Measurements from ENCODE around the gene GRAMD1B. TPM values are rescaled to one million over a fixed set of nuclear protein-coding genes. Genes with fewer than 3 reads are reported as not detected.
"Not testable (repeated sequence)": the region's sequence is repeated elsewhere in the genome, so short reads cannot be mapped to it uniquely, and the experiment has no call there.

The GRAMD1B gene
- polyA plus RNA-seq, 3 donors: 3.2 to 13.9 (median 3.3) TPM

GRCh38 chr11:123511037-123511870, 81.2 kb downstream of the GRAMD1B start:
- no peak overlapping the region for H2AFZ ChIP-seq (ENCODE audit: insufficient read depth, low read depth, low read length, poor library complexity, severe bottlenecking)
- no peak overlapping the region for H3K4me2 ChIP-seq (replicated peaks; ENCODE audit: extremely low read depth, low read length, poor library complexity, severe bottlenecking)
- DNase-seq: peak; percentile 64 to 79 (median 73)
- H3K4me1 ChIP-seq (ENCODE audit: control insufficient read depth in 1 of 2, insufficient read depth in 2 of 2, low read length in 2 of 2): no peaks in the 10 kb centered on the region
- peaks cover 19 to 30% of the 10 kb centered on the region in 2 donors for H3K36me3 Mint-ChIP-seq
- peaks cover 38% of the 10 kb centered on the region for H4K20me1 ChIP-seq (ENCODE audit: insufficient read depth, low read length)
- H3K27me3 ChIP-seq (ENCODE audit: control insufficient read depth in 2 of 2, insufficient read depth in 2 of 2, low read length in 2 of 2): no peaks in the 10 kb centered on the region
- peak overlapping the region in 1 of 7 donors; percentile 65 for H3K27ac Mint-ChIP-seq
- H3K27ac ChIP-seq (ENCODE audit: low read depth in 1 of 2, low read length in 2 of 2): no peak overlapping the region
- H3K4me3 Mint-ChIP-seq: no peak overlapping the region
- peaks cover 6 to 14% of the 10 kb centered on the region in 2 donors for H3K36me3 ChIP-seq (replicated peaks in 1 of 2; ENCODE audit: control insufficient read depth in 1 of 2, insufficient read depth in 2 of 2, low read length in 2 of 2)
- H3K27me3 Mint-ChIP-seq (ENCODE audit: low read depth in 3 of 3): peaks cover 0 to 1% (median 0%) of the 10 kb centered on the region in 3 donors
- no peaks in the 10 kb centered on the region for H3K9me3 Mint-ChIP-seq
- peaks cover 59% of the 10 kb centered on the region for H3K79me2 ChIP-seq (ENCODE audit: insufficient read depth, low read length)
- intact Hi-C loops (cut with micrococcal nuclease): loop anchor here in 1 of 2 donors (5.0 kb wide), 1 partner anchor 41 kb away; no protein-coding TSS in a partner anchor
- no peaks in the 10 kb centered on the region for H3K9me3 ChIP-seq (replicated peaks in 1 of 2; ENCODE audit: control insufficient read depth in 1 of 2, insufficient read depth in 1 of 2, low read length in 2 of 2)
- H3K9ac ChIP-seq (ENCODE audit: insufficient read depth, low read length, poor library complexity, severe bottlenecking): no peak overlapping the region
- peaks cover 4% of the 10 kb centered on the region for H3K4me1 Mint-ChIP-seq
- WGBS (ENCODE audit: insufficient coverage): 11% methylated on average over 11 of the region's 14 CpGs
- H3K4me3 ChIP-seq (replicated peaks in 1 of 3; ENCODE audit: low read depth in 2 of 3, low read length in 3 of 3): no peak overlapping the region
- peak; percentile 93 for TF ChIP-seq CTCF (IDR thresholded peaks at IDR 0.05)

- Histone ChIP-seq H3K36me3 (replicated peaks in 1 of 2; ENCODE audit: control insufficient read depth in 1 of 2, insufficient read depth in 2 of 2, low read length in 2 of 2) (peaks cover 6 to 14% of the 10 kb centered on the region in 2 donors), H4K20me1 (ENCODE audit: insufficient read depth, low read length) (peaks cover 43% of the 10 kb centered on the region), H3K79me2 (ENCODE audit: insufficient read depth, low read length) (peaks cover 56% of the 10 kb centered on the region)
- H3K4me2 ChIP-seq (replicated peaks; ENCODE audit: extremely low read depth, low read length, poor library complexity, severe bottlenecking); H3K4me1 ChIP-seq (ENCODE audit: control insufficient read depth in 1 of 2, insufficient read depth in 2 of 2, low read length in 2 of 2); H3K9ac ChIP-seq (ENCODE audit: insufficient read depth, low read length, poor library complexity, severe bottlenecking); H3K9me3 Mint-ChIP-seq; H3K9me3 ChIP-seq (replicated peaks in 1 of 2; ENCODE audit: control insufficient read depth in 1 of 2, insufficient read depth in 1 of 2, low read length in 2 of 2); H3K4me1 Mint-ChIP-seq; DNase-seq; H3K27me3 ChIP-seq (ENCODE audit: control insufficient read depth in 2 of 2, insufficient read depth in 2 of 2, low read length in 2 of 2); H3K27me3 Mint-ChIP-seq (ENCODE audit: low read depth in 3 of 3); H2AFZ ChIP-seq (ENCODE audit: insufficient read depth, low read depth, low read length, poor library complexity, severe bottlenecking); H3K4me3 Mint-ChIP-seq; H3K27ac ChIP-seq (ENCODE audit: low read depth in 1 of 2, low read length in 2 of 2); H3K4me3 ChIP-seq (replicated peaks in 1 of 3; ENCODE audit: low read depth in 2 of 3, low read length in 3 of 3): not testable (repeated sequence)
- intact Hi-C loops (cut with micrococcal nuclease): loop anchor here in 1 of 2 donors (5.0 kb wide), 1 partner anchor 39 kb away; no protein-coding TSS in a partner anchor
- peak overlapping the region in 1 of 7 donors; percentile 56 for H3K27ac Mint-ChIP-seq
- H3K36me3 Mint-ChIP-seq: peaks cover 16 to 31% of the 10 kb centered on the region in 2 donors
Observed at GRCh38 chr11:123513309-123513708, 83.2 kb downstream of the GRAMD1B start.

Measured in CD14-positive monocyte (primary cell).